Endothelial cell of umbilical vein (primary cell): ENCODE results near the gene SLIT1. TPM values are rescaled to one million over a fixed set of nuclear protein-coding genes. Genes with fewer than 3 reads are reported as not detected.

Source experiments
- BruUV-seq: library from RNA; stranded (reverse); fragments of 400-500 nt; replicated peaks from 2 replicates; lab custom pipeline; 2021; lab: Mats Ljungman, UMichigan
- CTCF ChIA-PET: fragments of 300-600, 350-600 bp; sonication (Branson Sonifier 250); formaldehyde crosslinking; loops from one replicate; lab custom pipeline; 2021; ENCODE audit warnings: antibody characterized with exemption, inconsistent platforms; lab: Charles Lee
- POLR2A ChIA-PET: fragments of 300-600, 350-600 bp; sonication (Branson Sonifier 250); formaldehyde crosslinking; loops from one replicate; lab custom pipeline; 2021; ENCODE audit warnings: antibody characterized with exemption, inconsistent platforms; lab: Charles Lee
- DNase-seq: peaks from one replicate; pipeline ENCODE4 v3.0.0-alpha.2; 2011; ENCODE audit warnings: low read depth, low spot score
- FAIRE-seq: peaks from 2 replicates; lab custom pipeline; 2011; peaks lifted over from hg19 to GRCh38; lab: Jason Lieb, UNC
- H2AFZ ChIP-seq: 2 replicates; pipeline ENCODE4 v1.6.0; 2012; ENCODE audit warnings: low read depth, low read length, control low read depth, inconsistent platforms
- H3K27ac ChIP-seq: 2 replicates; pipeline ENCODE4 v1.5.1; 2011; ENCODE audit warnings: low read depth, mild to moderate bottlenecking, control low read depth, low read length, moderate library complexity; ENCODE audit not compliant: insufficient read depth
- H3K27me3 ChIP-seq, 2 experiments: 2 replicates each; pipeline versions ENCODE4 v1.6.0 to v1.6.1; 2011; ENCODE audit warnings: low read length in 2 of 2, mixed read lengths in 1 of 2; ENCODE audit not compliant: control insufficient read depth in 2 of 2, insufficient read depth in 2 of 2
- H3K36me3 ChIP-seq, 2 experiments: 2 replicates in 1 of 2; 3 replicates in 1 of 2; pipeline ENCODE4 v1.5.1; 2011; ENCODE audit warnings: low read length in 2 of 2, mild to moderate bottlenecking in 1 of 2, moderate library complexity in 1 of 2; ENCODE audit not compliant: control insufficient read depth in 2 of 2, insufficient read depth in 2 of 2; ENCODE audit errors: extremely low read depth in 1 of 2
- H3K4me1 ChIP-seq: 3 replicates; pipeline ENCODE4 v1.5.1; 2011; ENCODE audit warnings: mild to moderate bottlenecking, low read length; ENCODE audit not compliant: control insufficient read depth, insufficient read depth; ENCODE audit errors: extremely low read depth
- H3K4me2 ChIP-seq: 2 replicates; pipeline ENCODE4 v1.6.1; 2011; ENCODE audit warnings: low read length, control low read depth, mixed read lengths; ENCODE audit not compliant: insufficient read depth
- H3K4me3 ChIP-seq, 3 experiments: fragments of 200-600 bp in 1 of 3; sonication (generic), shearing (Covaris generic) in 1 of 3; replicated peaks in 1 of 3; 2 replicates each; pipeline ENCODE4 v1.5.1; 2011 to 2016; ENCODE audit warnings: control low read depth in 3 of 3, low read length in 3 of 3, mild to moderate bottlenecking in 2 of 3, inconsistent platforms in 1 of 3, low read depth in 1 of 3, moderate library complexity in 1 of 3; ENCODE audit not compliant: insufficient read depth in 1 of 3
- H3K79me2 ChIP-seq: 2 replicates; pipeline ENCODE4 v1.6.0; 2012; ENCODE audit warnings: low read length, inconsistent platforms; ENCODE audit not compliant: control insufficient read depth, insufficient read depth
- H3K9ac ChIP-seq: replicated peaks from 2 replicates; pipeline ENCODE3; 2011; ENCODE audit warnings: low read length, control low read depth; ENCODE audit not compliant: insufficient read depth; ENCODE audit errors: extremely low read depth
- H3K9me1 ChIP-seq: replicated peaks from 3 replicates; pipeline ENCODE4 v1.6.0; 2011; ENCODE audit warnings: mild to moderate bottlenecking, low read length; ENCODE audit not compliant: control insufficient read depth, insufficient read depth; ENCODE audit errors: extremely low read depth
- H3K9me3 ChIP-seq: replicated peaks from 2 replicates; pipeline ENCODE4 v1.5.1; 2012; ENCODE audit warnings: low read length, inconsistent platforms; ENCODE audit not compliant: control insufficient read depth, insufficient read depth
- H4K20me1 ChIP-seq: replicated peaks from 2 replicates; pipeline ENCODE3; 2011; ENCODE audit warnings: mild to moderate bottlenecking, low read length; ENCODE audit not compliant: control insufficient read depth, insufficient read depth; ENCODE audit errors: extremely low read depth
- CTCF ChIP-seq, 2 donors: IDR thresholded peaks; 1 replicate in 1 of 2; 2 replicates in 1 of 2; pipeline ENCODE4 v1.5.1; 2011; ENCODE audit warnings: low read length in 2 of 2, mild to moderate bottlenecking in 2 of 2, moderate library complexity in 2 of 2, control low read depth in 1 of 2, inconsistent platforms in 1 of 2, low read depth in 1 of 2; ENCODE audit not compliant: insufficient read depth in 1 of 2; ENCODE audit errors: extremely low read depth in 1 of 2
- EZH2 ChIP-seq: IDR thresholded peaks from 2 replicates; pipeline ENCODE4 v1.6.1; 2012; ENCODE audit warnings: borderline replicate concordance, low read depth, mild to moderate bottlenecking, moderate library complexity, low read length, inconsistent platforms; ENCODE audit not compliant: severe bottlenecking
- FOS ChIP-seq: IDR thresholded peaks from 2 replicates; pipeline ENCODE4 v1.6.1; 2011; ENCODE audit warnings: mild to moderate bottlenecking, low read length, moderate library complexity, borderline replicate concordance; ENCODE audit not compliant: insufficient read depth
- GATA2 ChIP-seq: IDR thresholded peaks from 2 replicates; pipeline ENCODE4 v1.7.0; 2011; ENCODE audit warnings: low read depth, mild to moderate bottlenecking, moderate library complexity, mixed read lengths, low read length; ENCODE audit not compliant: insufficient read length, insufficient read depth
- JUN ChIP-seq: IDR thresholded peaks from 2 replicates; pipeline ENCODE4 v1.6.1; 2011; ENCODE audit warnings: borderline replicate concordance, low read depth; ENCODE audit not compliant: insufficient read length, insufficient read depth
- MAX ChIP-seq: IDR thresholded peaks from 2 replicates; pipeline ENCODE4 v1.6.1; 2011; ENCODE audit not compliant: insufficient read depth, insufficient read length
- MYC ChIP-seq: IDR thresholded peaks from one replicate; pipeline ENCODE4 v1.6.1; 2011; ENCODE audit warnings: mild to moderate bottlenecking, low read depth, low read length
- POLR2A ChIP-seq: IDR thresholded peaks from 2 replicates; pipeline ENCODE4 v1.6.1; 2012; ENCODE audit warnings: low read depth, mild to moderate bottlenecking, control low read depth, low read length
- POLR2AphosphoS5 ChIP-seq: IDR thresholded peaks from 2 replicates; pipeline ENCODE4 v1.6.1; 2012; ENCODE audit warnings: low read depth, mild to moderate bottlenecking, control low read depth, low read length, moderate library complexity; ENCODE audit not compliant: insufficient read depth
- dilution Hi-C: fragments of 300-500 bp; cut with MboI; formaldehyde crosslinking; loops from one replicate; pipeline ENCODE4 v1.15.0; 2019; ENCODE audit warnings: low sequenced_read_pairs; ENCODE audit not compliant: extremely low pct_ligation_motif_present
- intact Hi-C: fragments of 100-400 bp; cut with micrococcal nuclease; formaldehyde crosslinking; loops from one replicate; pipeline ENCODE4 v1.10.0; 2022
- polyA plus RNA-seq, 4 experiments: library from polyadenylated mRNA; depleted of rRNA in 3 of 4; stranded (reverse) in 3 of 4; unstranded in 1 of 4; fragments of >200 nt; gene quantifications; 2 replicates each; pipeline versions ENCODE4 v1.2.1 to v1.2.3, GENCODE V29; 2011 to 2012; ENCODE audit warnings: missing spikeins in 1 of 4
- total RNA-seq: library from RNA; stranded (reverse); gene quantifications from 2 replicates; pipeline ENCODE4 v1.2.3, GENCODE V29; 2021

SLIT1 gene
- total and polyA plus RNA-seq, 2 donors (not counting 3 experiments of a cell fraction or from before 2014, with no cell fraction given): 0.04 to 0.20 TPM

GRCh38 chr10:97134983-97135382, 50.8 kb downstream of the SLIT1 start:
- Histone ChIP-seq H3K9me1 (no peaks in the 10 kb centered on the region), H3K9me3 (no peaks in the 10 kb centered on the region), H3K4me2 (no peak overlapping the region), H3K79me2 (no peaks in the 10 kb centered on the region), H4K20me1 (no peaks in the 10 kb centered on the region), H3K27ac (no peak overlapping the region), H3K4me3 (no peak overlapping the region), H3K4me1 (no peaks in the 10 kb centered on the region), H3K36me3 (no peaks in the 10 kb centered on the region), H3K27me3 (peaks cover 4 to 12% of the 10 kb centered on the region in 2 experiments), H3K9ac (no peak overlapping the region), H2AFZ (no peak overlapping the region)
- BruUV-seq: no TSS peak
- dilution Hi-C loops: no loop called here
- intact Hi-C loops: no loop called here
- POLR2A ChIA-PET: no interaction called here
- CTCF ChIA-PET: interaction anchor here (1.2 kb wide), 1 partner anchor 77 kb away, joined by 3 read pairs; no protein-coding TSS in a partner anchor
- TF ChIP-seq MAX: no peak
- no peak for FAIRE-seq
- DNase-seq: no peak

DNA sequence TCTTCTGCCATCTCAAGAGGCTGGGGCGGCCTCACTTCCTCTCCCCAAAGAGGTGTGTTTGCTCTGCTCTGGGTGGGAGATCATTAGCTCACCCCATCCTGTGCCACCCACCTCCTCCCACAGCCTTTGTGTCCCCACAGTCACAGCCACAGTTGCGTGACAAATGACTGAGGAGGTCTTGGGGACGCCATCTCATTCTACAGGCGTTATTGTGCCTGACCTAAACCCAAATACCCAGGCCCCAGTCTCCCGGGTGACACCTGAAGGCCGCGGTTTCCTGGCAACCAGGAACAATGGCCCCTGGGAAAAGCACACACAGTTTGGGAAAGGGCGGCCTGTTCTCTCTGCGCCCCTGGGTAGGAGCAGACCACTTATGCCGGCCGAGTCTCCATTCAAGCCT, 51.6 kb downstream of the SLIT1 start:
- intact Hi-C loops: no loop called here
- no peaks in the 10 kb centered on the region for H3K9me3 ChIP-seq
- POLR2A ChIA-PET: no interaction called here
- H2AFZ ChIP-seq: no peak overlapping the region
- CTCF ChIA-PET: no interaction called here
- H3K9me1 ChIP-seq: no peaks in the 10 kb centered on the region
- H3K36me3 ChIP-seq: no peaks in the 10 kb centered on the region
- FAIRE-seq: no peak
- no peaks in the 10 kb centered on the region for H3K4me1 ChIP-seq
- BruUV-seq: no TSS peak
- H3K79me2 ChIP-seq: no peaks in the 10 kb centered on the region
- no peaks in the 10 kb centered on the region for H4K20me1 ChIP-seq
- no peak overlapping the region for H3K27ac ChIP-seq
- no peak for DNase-seq
- peaks cover 0 to 3% of the 10 kb centered on the region in 2 experiments for H3K27me3 ChIP-seq
- H3K9ac ChIP-seq: no peak overlapping the region
- TF ChIP-seq GATA2: no peak
- no peak for TF ChIP-seq CTCF (IDR thresholded peaks at IDR 0.05; ENCODE audit: extremely low read depth in 1 of 2, insufficient read depth in 1 of 2, low read depth in 1 of 2, low read length in 2 of 2)
- no peak for TF ChIP-seq POLR2A
- no peak for TF ChIP-seq POLR2AphosphoS5
- no peak for TF ChIP-seq JUN
- no peak for TF ChIP-seq MYC
- TF ChIP-seq MAX: no peak
- TF ChIP-seq EZH2: no peak
- TF ChIP-seq FOS: no peak
- no peak overlapping the region for H3K4me3 ChIP-seq
- dilution Hi-C loops: no loop called here
- H3K4me2 ChIP-seq: no peak overlapping the region
